ENCODE results near the gene DOK7. TPM values are rescaled to one million over a fixed set of nuclear protein-coding genes. Genes with fewer than 3 reads are reported as not detected.

The DOK7 gene
- total RNA-seq, 1 experiment from 2014 or later, result 5.3 TPM

- DNase-seq (ENCODE audit: unreplicated experiment), result no peak
- Mint-ChIP-seq H3K27me3 (ENCODE audit: insufficient read depth, unreplicated experiment) (no peaks in the 10 kb centered on the region), H3K4me3 (ENCODE audit: unreplicated experiment) (no peak overlapping the region), H3K9me3 (ENCODE audit: unreplicated experiment) (no peaks in the 10 kb centered on the region), H3K4me1 (ENCODE audit: insufficient read depth, unreplicated experiment) (no peaks in the 10 kb centered on the region), H3K27ac (ENCODE audit: low read depth, unreplicated experiment) (no peak overlapping the region), H3K36me3 (ENCODE audit: insufficient read depth, unreplicated experiment) (peaks cover 69% of the 10 kb centered on the region)
- TF ChIP-seq, protein P1, sequence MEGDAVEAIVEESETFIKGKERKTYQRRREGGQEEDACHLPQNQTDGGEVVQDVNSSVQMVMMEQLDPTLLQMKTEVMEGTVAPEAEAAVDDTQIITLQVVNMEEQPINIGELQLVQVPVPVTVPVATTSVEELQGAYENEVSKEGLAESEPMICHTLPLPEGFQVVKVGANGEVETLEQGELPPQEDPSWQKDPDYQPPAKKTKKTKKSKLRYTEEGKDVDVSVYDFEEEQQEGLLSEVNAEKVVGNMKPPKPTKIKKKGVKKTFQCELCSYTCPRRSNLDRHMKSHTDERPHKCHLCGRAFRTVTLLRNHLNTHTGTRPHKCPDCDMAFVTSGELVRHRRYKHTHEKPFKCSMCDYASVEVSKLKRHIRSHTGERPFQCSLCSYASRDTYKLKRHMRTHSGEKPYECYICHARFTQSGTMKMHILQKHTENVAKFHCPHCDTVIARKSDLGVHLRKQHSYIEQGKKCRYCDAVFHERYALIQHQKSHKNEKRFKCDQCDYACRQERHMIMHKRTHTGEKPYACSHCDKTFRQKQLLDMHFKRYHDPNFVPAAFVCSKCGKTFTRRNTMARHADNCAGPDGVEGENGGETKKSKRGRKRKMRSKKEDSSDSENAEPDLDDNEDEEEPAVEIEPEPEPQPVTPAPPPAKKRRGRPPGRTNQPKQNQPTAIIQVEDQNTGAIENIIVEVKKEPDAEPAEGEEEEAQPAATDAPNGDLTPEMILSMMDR (IDR thresholded peaks at IDR 0.05; ENCODE audit: unreplicated experiment), result no peak
- BruUV-seq (replicated peaks), result no TSS peak
- ChIA-PET POLR2A (interaction anchor here (0.8 to 0.9 kb wide), 2 partner anchors 10 to 18 kb away, joined by 3 to 4 read pairs; no protein-coding TSS in a partner anchor), CTCF (interaction anchor here (0.6 to 2.1 kb wide), 5 partner anchors 10 to 283 kb away, joined by 3 to 9 read pairs (median 4); no protein-coding TSS in a partner anchor)
- intact Hi-C loops (cut with micrococcal nuclease), result no loop called here
Measured at GRCh38 chr4:3514221-3514780, 51.2 kb downstream of the DOK7 start.

- POLR2A ChIA-PET, result interaction anchor here (0.8 to 0.9 kb wide), 3 partner anchors 11 to 19 kb away, joined by 3 to 4 read pairs (median 3); no protein-coding TSS in a partner anchor
Measured at GRCh38 chr4:3514806-3515501, 51.8 kb downstream of the DOK7 start.

GRCh38 chr4:3515646-3516045 lies 52.5 kb downstream of the DOK7 start:
- no peak for DNase-seq (ENCODE audit: unreplicated experiment)
- BruUV-seq (replicated peaks), result no TSS peak
- intact Hi-C loops (cut with micrococcal nuclease), result no loop called here
- POLR2A ChIA-PET, result interaction anchor here (0.9 kb wide), 1 partner anchor 16 kb away, joined by 3 read pairs; no protein-coding TSS in a partner anchor
- H3K4me3 Mint-ChIP-seq (ENCODE audit: unreplicated experiment), result no peak overlapping the region
- no peaks in the 10 kb centered on the region for H3K27me3 Mint-ChIP-seq (ENCODE audit: insufficient read depth, unreplicated experiment)
- H3K36me3 Mint-ChIP-seq (ENCODE audit: insufficient read depth, unreplicated experiment), result peaks cover 66% of the 10 kb centered on the region
- H3K27ac Mint-ChIP-seq (ENCODE audit: low read depth, unreplicated experiment), result no peak overlapping the region
- no peaks in the 10 kb centered on the region for H3K4me1 Mint-ChIP-seq (ENCODE audit: insufficient read depth, unreplicated experiment)
- H3K9me3 Mint-ChIP-seq (ENCODE audit: unreplicated experiment), result no peaks in the 10 kb centered on the region
- TF ChIP-seq, protein P1 (IDR thresholded peaks at IDR 0.05; ENCODE audit: unreplicated experiment), result no peak
- CTCF ChIA-PET, result interaction anchor here (2.1 kb wide), 1 partner anchor 36 kb away, joined by 9 read pairs; no protein-coding TSS in a partner anchor

More at GRCh38 chr4:3514806-3515501, 51.8 kb downstream of the DOK7 start:
- no peaks in the 10 kb centered on the region for H3K9me3 Mint-ChIP-seq (ENCODE audit: unreplicated experiment)
- CTCF ChIA-PET, result interaction anchor here (2.1 kb wide), 1 partner anchor 35 kb away, joined by 9 read pairs; no protein-coding TSS in a partner anchor
- no peaks in the 10 kb centered on the region for H3K4me1 Mint-ChIP-seq (ENCODE audit: insufficient read depth, unreplicated experiment)
- H3K4me3 Mint-ChIP-seq (ENCODE audit: unreplicated experiment), result no peak overlapping the region
- DNase-seq (ENCODE audit: unreplicated experiment), result no peak
- intact Hi-C loops (cut with micrococcal nuclease), result no loop called here
- TF ChIP-seq, protein P1 (IDR thresholded peaks at IDR 0.05; ENCODE audit: unreplicated experiment), result peak; percentile 12
- H3K27ac Mint-ChIP-seq (ENCODE audit: low read depth, unreplicated experiment), result no peak overlapping the region
- BruUV-seq (replicated peaks), result no TSS peak
- peaks cover 68% of the 10 kb centered on the region for H3K36me3 Mint-ChIP-seq (ENCODE audit: insufficient read depth, unreplicated experiment)
- no peaks in the 10 kb centered on the region for H3K27me3 Mint-ChIP-seq (ENCODE audit: insufficient read depth, unreplicated experiment)

DNA sequence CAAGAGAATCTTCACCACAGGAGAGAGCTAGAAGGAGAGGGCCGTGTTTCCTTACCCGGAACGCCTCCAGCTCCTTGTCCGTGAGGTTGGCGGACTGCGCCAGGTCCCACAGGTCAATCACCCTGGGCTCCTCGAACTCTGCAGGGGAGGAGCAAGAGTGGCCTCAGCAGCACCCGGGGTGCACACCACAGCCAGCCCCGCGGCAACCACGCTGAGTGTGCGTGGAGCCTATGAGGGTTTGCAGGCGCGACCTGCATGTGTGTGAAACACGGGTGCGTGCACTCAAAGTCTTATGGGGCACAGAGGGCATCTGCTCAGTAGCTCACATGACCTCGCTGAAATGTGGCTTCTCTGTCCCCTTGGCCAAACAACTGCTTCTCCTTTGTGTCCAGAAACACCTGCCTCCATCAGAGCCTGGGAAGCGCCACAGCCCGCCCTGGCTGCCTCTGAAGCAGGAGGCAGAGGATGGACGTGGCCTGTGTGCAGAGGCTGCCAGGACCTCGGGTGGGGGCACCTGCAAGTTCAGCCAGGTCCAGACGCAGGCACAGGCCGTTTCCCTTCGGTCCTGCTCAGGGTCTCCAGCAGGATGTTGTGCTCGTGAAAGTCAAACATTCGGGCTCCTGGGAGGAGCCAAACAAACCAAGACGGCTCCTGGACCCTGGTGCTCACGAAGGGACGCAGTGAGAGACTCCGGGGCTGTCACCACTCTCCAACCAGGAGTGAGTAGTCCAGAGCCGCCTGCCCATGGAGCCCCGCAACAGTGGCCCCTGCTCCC lies 53.1 kb downstream of the DOK7 start:
- Mint-ChIP-seq H3K36me3 (ENCODE audit: insufficient read depth, unreplicated experiment) (peaks cover 60% of the 10 kb centered on the region), H3K9me3 (ENCODE audit: unreplicated experiment) (no peaks in the 10 kb centered on the region), H3K27me3 (ENCODE audit: insufficient read depth, unreplicated experiment) (no peaks in the 10 kb centered on the region), H3K27ac (ENCODE audit: low read depth, unreplicated experiment) (no peak overlapping the region), H3K4me1 (ENCODE audit: insufficient read depth, unreplicated experiment) (no peaks in the 10 kb centered on the region), H3K4me3 (ENCODE audit: unreplicated experiment) (no peak overlapping the region)
- BruUV-seq (replicated peaks), result no TSS peak
- TF ChIP-seq, protein P1 (IDR thresholded peaks at IDR 0.05; ENCODE audit: unreplicated experiment), result no peak
- intact Hi-C loops (cut with micrococcal nuclease), result no loop called here
- CTCF ChIA-PET, result interaction anchor here (2.1 kb wide), 1 partner anchor 36 kb away, joined by 9 read pairs; no protein-coding TSS in a partner anchor
- DNase-seq (ENCODE audit: unreplicated experiment), result no peak
- POLR2A ChIA-PET, result no interaction called here

Data from MCF 10A (cell line).